Dermis blood vessel endothelial cell (primary cell): Measurements from ENCODE around the gene IFIT3. TPM values are rescaled to one million over a fixed set of nuclear protein-coding genes. Genes with fewer than 3 reads are reported as not detected.
"Not testable (repeated sequence)": the region's sequence is repeated elsewhere in the genome, so short reads cannot be mapped to it uniquely, and the experiment has no call there.

Experiments used
- DNase-seq: peaks from one replicate; pipeline ENCODE4 v3.0.0; 2010
- total RNA-seq: library from RNA; depleted of rRNA; stranded (reverse); fragments of >200 nt; gene quantifications from 2 replicates; pipeline ENCODE4 v1.2.3, GENCODE V29; 2014

IFIT3 gene
- 14.1 and 14.3 TPM in 2 replicates for total RNA-seq

- DNase-seq = peak; percentile 93
Observed at GRCh38 chr10:89327803-89328441, at the start of gene IFIT3. IFIT3 (plus strand) TSS chr10:89327997; CDS start chr10:89328074, 77 bp downstream.

DNA sequence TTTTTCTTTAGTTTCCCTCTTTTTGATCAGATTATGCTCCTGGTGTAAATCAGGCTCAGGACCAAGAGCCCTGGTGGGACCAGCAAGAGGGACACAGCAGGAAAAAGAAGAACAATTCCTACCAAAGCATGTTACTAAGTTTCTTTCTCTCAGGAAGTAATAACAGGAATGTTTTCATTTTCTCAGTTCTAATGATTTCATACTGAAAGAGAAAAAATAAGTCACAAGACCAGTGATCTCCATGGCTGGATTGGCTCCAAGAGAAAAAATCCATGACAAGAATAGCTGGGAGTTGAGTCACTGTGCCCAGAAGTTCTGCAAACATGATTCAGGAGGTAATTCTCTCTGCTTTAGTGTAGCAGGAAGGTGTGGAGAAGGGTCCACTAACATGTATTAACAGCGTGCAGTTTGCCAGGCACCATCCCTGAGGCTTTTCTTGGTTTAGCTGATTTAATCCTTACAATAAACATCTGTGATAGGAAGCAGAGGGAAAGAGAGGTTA is 49.7 kb upstream of the IFIT3 start:
- DNase-seq = peak; percentile 96

DNA sequence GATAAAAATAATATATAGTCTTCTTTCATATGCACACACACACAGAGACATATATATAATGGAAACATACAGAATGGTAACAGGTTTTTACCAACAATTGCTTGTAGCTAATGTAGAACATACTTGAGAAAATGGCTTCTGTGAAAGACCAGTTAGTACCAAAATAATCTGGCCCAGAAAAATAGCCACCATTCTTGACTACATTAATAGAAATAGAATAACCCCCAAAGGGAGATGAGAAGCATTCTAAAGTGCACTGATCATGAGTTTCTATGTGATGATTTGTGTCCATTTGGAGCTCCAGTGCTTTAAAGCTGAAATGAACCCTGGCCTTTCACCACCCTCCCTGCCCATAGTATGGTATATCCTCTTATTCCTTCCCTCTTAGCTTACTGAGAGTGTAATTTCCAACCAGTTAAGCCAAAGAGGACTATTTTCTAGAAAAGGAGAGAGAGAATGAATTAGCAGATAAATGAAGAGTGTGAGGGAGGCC is 48.9 kb upstream of the IFIT3 start:
- no peak for DNase-seq

DNA sequence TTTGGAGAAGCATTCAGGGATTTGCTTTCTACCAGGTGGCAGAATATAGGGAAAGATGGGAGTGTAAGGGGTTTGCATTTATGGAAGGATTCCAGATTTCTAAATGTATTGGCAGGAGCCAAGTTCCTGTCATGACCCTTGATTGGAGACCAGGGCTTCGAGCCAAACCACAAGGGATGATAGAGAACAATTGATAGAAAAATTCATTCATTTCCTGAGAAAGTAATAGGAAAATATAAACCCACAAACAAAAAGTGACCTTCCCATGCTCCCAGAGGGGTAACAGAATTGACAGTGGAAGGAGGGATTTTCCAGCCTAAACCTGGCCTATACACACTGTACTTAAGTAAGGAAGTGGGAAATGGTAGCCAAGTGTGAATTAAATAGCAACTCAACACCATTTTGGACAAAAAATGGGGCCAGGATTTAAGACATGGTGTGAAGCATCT is 48.4 kb upstream of the IFIT3 start:
- peak; percentile 82 for DNase-seq

DNA sequence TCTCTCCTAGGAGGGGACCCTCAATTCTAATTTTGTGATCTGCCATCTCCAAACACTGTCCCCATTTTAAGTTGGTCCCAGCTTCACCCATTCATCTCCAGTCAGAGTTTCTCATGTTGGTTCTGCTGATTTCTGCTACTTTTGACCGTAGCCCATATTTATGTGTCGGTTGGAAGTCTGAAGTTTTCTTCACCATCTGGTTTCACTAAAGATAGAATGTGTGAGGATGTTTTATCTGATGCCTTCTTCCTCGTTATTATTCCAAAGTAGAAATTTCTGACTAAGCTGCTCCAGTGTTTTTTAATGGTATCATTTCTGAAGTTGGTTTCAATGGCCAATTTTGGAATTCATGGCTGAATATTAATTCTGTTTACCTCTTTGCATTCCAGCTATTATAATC is 47.3 kb upstream of the IFIT3 start:
- DNase-seq = no peak

DNA sequence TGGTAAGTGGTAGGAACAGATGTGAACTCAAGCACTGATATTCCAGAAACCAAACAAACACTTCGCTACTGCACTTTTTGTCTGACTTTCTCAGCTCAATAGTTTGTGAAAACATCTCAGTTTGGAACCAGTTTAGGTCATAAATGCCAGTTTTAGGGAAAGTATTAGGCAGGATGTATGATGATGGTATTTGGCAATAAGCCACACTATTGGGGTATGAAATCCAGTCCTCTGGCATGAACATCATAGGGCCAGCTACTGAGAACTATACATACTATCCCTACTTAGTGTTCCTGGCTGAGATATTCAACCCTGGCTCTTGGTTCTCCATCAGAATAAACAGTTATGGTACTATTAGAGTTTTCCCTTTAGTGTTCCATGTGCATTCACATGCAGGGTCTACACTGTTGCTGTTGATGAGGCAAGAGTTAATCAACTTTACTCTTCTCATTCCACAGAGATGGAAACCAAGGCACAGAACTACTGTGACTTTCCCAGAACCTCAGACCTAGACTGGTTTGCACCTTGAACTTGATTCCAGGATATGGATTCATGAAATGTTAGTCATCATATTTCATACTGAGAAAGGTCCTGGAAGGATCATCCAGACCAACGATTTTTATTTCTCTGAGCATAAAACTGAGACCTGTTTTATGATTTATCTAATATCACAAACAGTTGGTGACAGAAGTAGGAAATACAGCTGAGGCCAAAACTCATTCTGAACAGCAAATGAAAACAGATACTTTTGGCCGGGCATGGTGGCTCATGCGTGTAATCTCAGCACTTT is 46.0 kb upstream of the IFIT3 start:
- DNase-seq = no peak

- DNase-seq = no peak
Observed at GRCh38 chr10:89283025-89283935, 44.5 kb upstream of the IFIT3 start.

DNA sequence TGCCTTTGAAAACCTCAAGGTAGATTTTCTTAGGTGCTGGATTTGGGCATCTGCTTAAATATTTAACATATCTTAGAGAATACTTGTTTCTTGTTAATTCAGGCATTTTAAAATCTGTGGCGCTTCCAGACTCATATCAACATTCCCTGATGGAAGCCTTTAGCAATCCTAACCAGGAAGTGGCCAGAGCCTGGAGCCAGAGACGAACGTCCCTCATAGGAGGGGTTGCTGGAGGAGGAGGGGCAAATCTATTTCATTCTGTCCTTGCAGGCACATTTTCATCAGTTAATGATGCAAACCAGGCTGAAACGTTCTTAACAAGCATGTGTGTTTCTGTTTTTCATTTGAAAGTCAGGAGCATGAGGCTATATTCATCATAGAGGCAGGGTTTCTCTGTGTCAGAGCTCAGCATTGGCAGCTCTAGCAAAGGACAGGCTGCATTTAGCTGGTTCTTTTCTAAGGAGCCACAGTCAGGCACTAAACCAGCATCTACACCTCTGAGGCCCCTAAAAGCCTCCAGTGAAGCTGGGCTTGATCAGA is 43.8 kb upstream of the IFIT3 start:
- DNase-seq = no peak

DNA sequence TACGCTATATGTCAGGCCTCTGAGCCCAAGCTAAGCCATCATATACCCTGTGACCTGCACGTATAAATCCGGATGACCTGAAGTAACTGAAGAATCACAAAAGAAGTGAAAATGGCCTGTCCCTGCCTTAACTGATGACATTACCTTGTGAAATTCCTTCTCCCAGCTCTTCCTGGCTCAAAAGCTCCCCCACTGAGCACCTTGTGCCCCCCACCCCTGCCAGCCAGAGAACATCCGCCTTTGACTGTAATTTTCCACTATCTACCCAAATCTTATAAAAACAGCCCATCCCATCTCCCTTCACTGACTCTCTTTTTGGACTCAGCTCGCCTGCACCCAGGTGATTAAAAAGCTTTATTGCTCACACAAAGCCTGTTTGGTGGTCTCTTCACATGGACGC is 43.1 kb upstream of the IFIT3 start:
- DNase-seq = not testable (repeated sequence)

DNA sequence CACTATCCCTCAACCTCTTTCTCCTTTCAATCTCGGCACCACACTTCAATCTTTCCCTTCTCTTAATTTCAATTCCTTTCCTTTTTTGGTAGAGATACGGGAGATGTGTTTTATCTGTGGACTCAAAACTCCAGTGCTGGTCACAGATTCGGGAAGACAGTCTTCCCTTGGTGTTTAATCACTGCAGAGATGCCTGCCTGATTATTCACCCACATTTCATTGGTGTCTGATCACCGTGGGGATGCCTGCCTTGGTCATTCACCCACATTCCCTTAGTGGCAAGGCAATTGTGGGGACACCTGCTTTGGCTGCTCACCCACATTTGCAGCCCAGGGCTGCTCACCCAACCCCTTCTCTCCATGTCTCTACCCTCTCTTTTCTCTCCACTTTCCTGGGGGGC is 42.5 kb upstream of the IFIT3 start:
- not testable (repeated sequence) for DNase-seq

- no peak for DNase-seq
Observed at GRCh38 chr10:89294721-89295239, 33.0 kb upstream of the IFIT3 start.

GRCh38 chr10:89295597-89295996 is 32.2 kb upstream of the IFIT3 start:
- no peak for DNase-seq

DNA sequence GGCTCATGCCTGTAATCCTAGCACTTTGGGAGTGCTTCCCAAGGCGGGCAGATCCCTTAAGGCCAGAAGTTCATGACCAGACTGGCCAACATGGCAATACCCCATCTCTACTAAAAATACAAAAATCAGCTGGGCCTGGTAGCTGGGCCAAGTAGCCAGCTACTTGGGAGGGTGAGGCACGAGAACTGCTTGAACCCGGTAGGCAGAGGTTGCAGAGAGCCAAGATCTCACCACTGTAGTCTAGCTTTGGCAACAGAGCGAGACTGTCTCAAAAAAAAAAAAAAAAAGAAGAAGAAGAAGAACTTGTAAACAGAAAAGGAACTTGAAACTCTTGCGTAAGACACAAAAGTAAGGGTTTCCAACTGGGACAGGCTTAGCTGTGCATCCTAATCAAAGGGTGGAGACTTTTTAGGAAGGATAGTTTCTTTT is 31.6 kb upstream of the IFIT3 start:
- DNase-seq = no peak

- DNase-seq = no peak
Observed at GRCh38 chr10:89297356-89297755, 30.4 kb upstream of the IFIT3 start.

DNA sequence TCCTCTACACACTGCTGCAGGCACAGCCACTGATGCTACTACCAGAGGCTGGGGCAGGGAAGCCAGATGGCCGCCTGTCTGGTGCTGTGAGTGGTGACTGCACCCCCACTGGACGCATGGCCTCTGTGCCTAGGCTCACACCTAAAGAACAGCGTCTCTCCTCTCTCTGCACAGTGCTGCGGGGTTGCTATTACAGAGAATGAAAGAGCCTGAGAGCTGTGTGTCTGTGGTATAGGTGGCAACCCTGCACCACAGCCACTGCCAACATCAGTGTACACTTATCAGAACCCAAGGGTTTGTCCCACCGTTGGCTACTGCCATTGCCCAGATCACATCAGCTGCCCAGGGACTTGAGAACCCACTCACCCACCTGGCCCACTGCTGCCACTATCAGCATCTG is 30.0 kb upstream of the IFIT3 start:
- DNase-seq = no peak

GRCh38 chr10:89299031-89299430 is 28.8 kb upstream of the IFIT3 start:
- no peak for DNase-seq

- DNase-seq = peak; percentile 40
Observed at GRCh38 chr10:89301232-89301631, 26.6 kb upstream of the IFIT3 start.

DNA sequence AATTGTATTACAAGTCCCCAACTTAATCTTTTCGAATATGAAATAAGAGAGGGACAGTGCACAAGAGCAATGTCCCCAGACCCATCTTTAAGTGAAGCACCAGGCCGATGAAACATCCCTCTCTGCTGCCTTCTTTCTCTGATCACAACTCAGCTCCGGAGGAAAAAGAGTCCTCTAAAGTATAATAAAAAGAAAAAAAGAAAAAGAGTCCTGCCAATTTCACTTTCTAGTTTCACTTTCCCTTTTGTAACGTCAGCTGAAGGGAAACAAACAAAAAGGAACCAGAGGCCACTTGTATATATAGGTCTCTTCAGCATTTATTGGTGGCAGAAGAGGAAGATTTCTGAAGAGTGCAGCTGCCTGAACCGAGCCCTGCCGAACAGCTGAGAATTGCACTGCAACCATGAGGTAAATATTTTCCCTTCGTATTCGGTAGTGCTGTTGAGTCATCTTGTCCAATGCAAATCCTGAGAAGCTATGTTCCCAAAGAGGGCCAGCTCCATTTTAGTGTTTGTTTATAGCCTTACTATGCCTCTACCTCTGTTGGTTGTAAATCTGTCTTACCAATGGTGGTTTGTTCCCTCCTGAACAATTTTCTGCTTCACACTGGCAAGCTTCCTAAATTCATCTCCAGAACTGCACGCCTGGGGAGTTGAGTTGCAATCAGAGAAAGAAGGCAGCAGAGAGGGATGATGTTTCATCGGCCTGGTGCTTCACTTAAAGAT is 25.9 kb upstream of the IFIT3 start, which contains the start of gene IFIT2:
TSS of gene IFIT2 (plus strand) at position 326 of the 725 bp plus-strand sequence. CDS start at position 404, 78 bp downstream.
- DNase-seq = peak; percentile 69

- DNase-seq = peak; percentile 6
Observed at GRCh38 chr10:89302625-89303024, 25.2 kb upstream of the IFIT3 start.

DNA sequence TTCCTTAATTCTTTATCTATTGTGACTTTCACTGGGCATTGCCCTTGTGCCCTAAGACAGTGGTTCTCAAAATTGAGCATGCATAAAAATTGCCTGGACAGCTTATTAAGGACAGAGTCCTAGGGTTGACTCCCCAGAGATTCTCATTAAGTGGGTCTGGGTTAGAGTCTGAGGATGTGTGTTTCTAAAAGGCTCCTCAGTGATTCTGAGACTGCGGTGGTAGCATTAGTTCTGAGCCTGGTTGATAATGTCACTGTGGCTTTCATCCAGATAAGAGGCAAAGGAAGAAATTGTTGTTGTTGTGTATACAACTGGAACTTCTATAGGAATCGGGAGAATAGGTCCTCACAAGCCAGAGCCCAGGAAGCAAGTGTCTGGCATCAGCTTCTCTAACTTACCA is 24.6 kb upstream of the IFIT3 start:
- DNase-seq = no peak

- DNase-seq = no peak
Observed at GRCh38 chr10:89304026-89304425, 23.8 kb upstream of the IFIT3 start.
